CD4-positive, CD25-positive, alpha-beta regulatory T cell (primary cell): Measurements from ENCODE around the gene CUTC. TPM values are rescaled to one million over a fixed set of nuclear protein-coding genes. Genes with fewer than 3 reads are reported as not detected.

Experiments
- ATAC-seq, 2 donors: fragments of 150-1000 bp; cut with Tn5 transposase; one replicate each; pipeline ENCODE4 v1.10.0; 2021; ENCODE audit warnings: low read depth in 2 of 2, moderate number of reproducible peaks in 2 of 2, moderate library complexity in 1 of 2
- DNase-seq, 3 donors: peaks; one replicate each; pipeline versions ENCODE4 v3.0.0 to v3.0.0-alpha.2; 2012 to 2022; ENCODE audit warnings: mixed read lengths in 1 of 3
- H3K27ac ChIP-seq: one replicate; pipeline ENCODE4 v1.7.0; 2013; ENCODE audit warnings: mild to moderate bottlenecking, low read length; ENCODE audit not compliant: insufficient read depth, poor library complexity, severe bottlenecking
- H3K27me3 ChIP-seq: one replicate; pipeline ENCODE4 v1.7.0; 2013; ENCODE audit warnings: low read length; ENCODE audit not compliant: control insufficient read depth, insufficient read depth
- H3K36me3 ChIP-seq: one replicate; pipeline ENCODE4 v1.7.0; 2013; ENCODE audit warnings: mild to moderate bottlenecking, low read length, moderate library complexity; ENCODE audit not compliant: control insufficient read depth, insufficient read depth
- H3K4me1 ChIP-seq: 2 replicates; pipeline ENCODE4 v1.7.0; 2013; ENCODE audit warnings: mild to moderate bottlenecking, low read length; ENCODE audit not compliant: insufficient read depth, control insufficient read depth, poor library complexity, severe bottlenecking
- H3K4me3 ChIP-seq: one replicate; pipeline ENCODE4 v1.7.0; 2013; ENCODE audit warnings: low read depth, mild to moderate bottlenecking, low read length, moderate library complexity
- H3K9me3 ChIP-seq, 2 experiments: 1 replicate in 1 of 2; 2 replicates in 1 of 2; pipeline ENCODE4 v1.7.0; 2013; ENCODE audit warnings: low read length in 2 of 2, mild to moderate bottlenecking in 1 of 2, moderate library complexity in 1 of 2; ENCODE audit not compliant: control insufficient read depth in 2 of 2
- H3K27ac Mint-ChIP-seq, 3 donors: one replicate each; pipeline ENCODE4 v1.8.0; 2020 to 2022; ENCODE audit warnings: mild to moderate bottlenecking in 3 of 3, mixed read lengths in 3 of 3, moderate library complexity in 2 of 3
- H3K27me3 Mint-ChIP-seq: one replicate; pipeline ENCODE4 v1.8.0; 2022; ENCODE audit warnings: mild to moderate bottlenecking, mixed read lengths
- H3K36me3 Mint-ChIP-seq: one replicate; pipeline ENCODE4 v1.8.0; 2020; ENCODE audit warnings: mixed read lengths
- H3K4me1 Mint-ChIP-seq, 4 donors: one replicate each; pipeline ENCODE4 v1.8.0; 2020 to 2022; ENCODE audit warnings: mixed read lengths in 4 of 4, mild to moderate bottlenecking in 1 of 4
- H3K4me3 Mint-ChIP-seq, 4 donors: one replicate each; pipeline ENCODE4 v1.8.0; 2020 to 2022; ENCODE audit warnings: mild to moderate bottlenecking in 4 of 4, mixed read lengths in 4 of 4, moderate library complexity in 3 of 4
- H3K9me3 Mint-ChIP-seq, 7 donors: one replicate each; pipeline ENCODE4 v1.8.0; 2020 to 2022; ENCODE audit warnings: mixed read lengths in 7 of 7, mild to moderate bottlenecking in 3 of 7, moderate library complexity in 2 of 7
- polyA plus RNA-seq, 4 donors: library from polyadenylated mRNA; unstranded; fragments of 300-500 nt; fragmentation: Illumina TruSeq; gene quantifications; one replicate each; pipeline ENCODE4 v1.2.3, GENCODE V29; 2021
- total RNA-seq: library from RNA; stranded (reverse); gene quantifications from one replicate; pipeline ENCODE4 v1.2.3, GENCODE V29; 2022

Gene CUTC
- total RNA-seq (21.8 TPM), polyA plus RNA-seq (10 to 100 TPM; 62.7 to 81.0 (median 76.9) TPM)

GRCh38 chr10:99732033-99732842 lies at the start of gene CUTC, which contains the start of gene COX15:
Gene CUTC, plus strand, starts transcription at chr10:99732234. Its CDS starts 115 bp downstream, at chr10:99732349.
Gene COX15, minus strand, starts transcription at chr10:99732127. Its CDS starts 78 bp downstream, at chr10:99732049.
- Mint-ChIP-seq H3K4me1 (peaks cover 18 to 70% (median 38%) of the 10 kb centered on the region in 4 donors), H3K9me3 (peaks cover 0 to 1% (median 0%) of the 10 kb centered on the region in 7 donors), H3K27me3 (peaks cover 6% of the 10 kb centered on the region), H3K36me3 (peaks cover 20% of the 10 kb centered on the region), H3K27ac (peak within 1 kb of the TSS; percentile 98 to 100 (median 99)), H3K4me3 (peak within 1 kb of the TSS; percentile 96 to 100 (median 100))
- Histone ChIP-seq H3K27me3 (no peaks in the 10 kb centered on the region), H3K4me3 (peak within 1 kb of the TSS; percentile 97), H3K9me3 (no peaks in the 10 kb centered on the region), H3K27ac (peak within 1 kb of the TSS; percentile 88), H3K36me3 (peaks cover 13% of the 10 kb centered on the region), H3K4me1 (peaks cover 33% of the 10 kb centered on the region)
- DNase-seq (peak; percentile 93 to 97 (median 93)), ATAC-seq (peak; percentile 87 to 88)

- peak in 1 of 2 donors; percentile 39 for ATAC-seq
- no peak overlapping the region for H3K27ac Mint-ChIP-seq
These were observed 49.3 kb upstream of the CUTC start for GRCh38 chr10:99682752-99683151.

GRCh38 chr10:99685597-99685967 lies 46.5 kb upstream of the CUTC start:
- DNase-seq = no peak
- Histone ChIP-seq H3K9me3 (no peaks in the 10 kb centered on the region), H3K4me3 (no peak overlapping the region), H3K36me3 (peaks cover 12% of the 10 kb centered on the region), H3K27me3 (no peaks in the 10 kb centered on the region), H3K4me1 (peaks cover 3% of the 10 kb centered on the region), H3K27ac (no peak overlapping the region)
- Mint-ChIP-seq H3K27me3 (no peaks in the 10 kb centered on the region), H3K27ac (no peak overlapping the region), H3K4me1 (peaks cover 0 to 4% (median 0%) of the 10 kb centered on the region in 4 donors), H3K36me3 (peaks cover 21% of the 10 kb centered on the region), H3K9me3 (no peaks in the 10 kb centered on the region), H3K4me3 (no peak overlapping the region)
- peak in 1 of 2 donors; percentile 31 for ATAC-seq

More at GRCh38 chr10:99682752-99683151, 49.3 kb upstream of the CUTC start:
- peak in 1 of 3 donors; percentile 17 for DNase-seq
- no peaks in the 10 kb centered on the region for H3K27me3 ChIP-seq
- Mint-ChIP-seq H3K4me3 (no peak overlapping the region), H3K9me3 (no peaks in the 10 kb centered on the region), H3K4me1 (peaks cover 0 to 5% (median 0%) of the 10 kb centered on the region in 4 donors), H3K36me3 (peaks cover 19% of the 10 kb centered on the region), H3K27me3 (no peaks in the 10 kb centered on the region)
- H3K9me3 ChIP-seq = no peaks in the 10 kb centered on the region
- H3K4me3 ChIP-seq = no peak overlapping the region
- peaks cover 17% of the 10 kb centered on the region for H3K36me3 ChIP-seq
- peaks cover 3% of the 10 kb centered on the region for H3K4me1 ChIP-seq
- no peak overlapping the region for H3K27ac ChIP-seq

- Mint-ChIP-seq H3K4me3 (no peak overlapping the region), H3K4me1 (peaks cover 0 to 4% (median 0%) of the 10 kb centered on the region in 4 donors), H3K9me3 (no peaks in the 10 kb centered on the region), H3K27ac (no peak overlapping the region), H3K27me3 (no peaks in the 10 kb centered on the region), H3K36me3 (peaks cover 39% of the 10 kb centered on the region)
- no peaks in the 10 kb centered on the region for H3K4me1 ChIP-seq
- ATAC-seq (no peak), DNase-seq (no peak)
- no peak overlapping the region for H3K27ac ChIP-seq
- H3K27me3 ChIP-seq = no peaks in the 10 kb centered on the region
- H3K9me3 ChIP-seq = no peaks in the 10 kb centered on the region
- H3K4me3 ChIP-seq = no peak overlapping the region
- H3K36me3 ChIP-seq = peaks cover 13% of the 10 kb centered on the region
These were observed 42.6 kb upstream of the CUTC start for GRCh38 chr10:99689461-99689860.

GRCh38 chr10:99693933-99694583 lies 38.0 kb upstream of the CUTC start:
- Mint-ChIP-seq H3K27me3 (no peaks in the 10 kb centered on the region), H3K4me3 (no peak overlapping the region), H3K9me3 (no peaks in the 10 kb centered on the region), H3K4me1 (no peaks in the 10 kb centered on the region), H3K36me3 (peaks cover 44% of the 10 kb centered on the region), H3K27ac (peak overlapping the region in 1 of 3 donors; percentile 26)
- no peak overlapping the region for H3K4me3 ChIP-seq
- H3K27me3 ChIP-seq = no peaks in the 10 kb centered on the region
- H3K36me3 ChIP-seq = peaks cover 34% of the 10 kb centered on the region
- H3K27ac ChIP-seq = no peak overlapping the region
- ATAC-seq (no peak), DNase-seq (no peak)
- H3K4me1 ChIP-seq = no peaks in the 10 kb centered on the region
- H3K9me3 ChIP-seq = no peaks in the 10 kb centered on the region

- Histone ChIP-seq H3K9me3 (no peaks in the 10 kb centered on the region), H3K27ac (no peak overlapping the region), H3K4me3 (no peak overlapping the region), H3K36me3 (peaks cover 36% of the 10 kb centered on the region), H3K4me1 (no peaks in the 10 kb centered on the region), H3K27me3 (no peaks in the 10 kb centered on the region)
- peak overlapping the region in 1 of 3 donors; percentile 11 for H3K27ac Mint-ChIP-seq
- peaks cover 50% of the 10 kb centered on the region for H3K36me3 Mint-ChIP-seq
- H3K9me3 Mint-ChIP-seq = no peaks in the 10 kb centered on the region
- H3K27me3 Mint-ChIP-seq = no peaks in the 10 kb centered on the region
- no peak for DNase-seq
- no peak for ATAC-seq
- H3K4me3 Mint-ChIP-seq = no peak overlapping the region
- H3K4me1 Mint-ChIP-seq = no peaks in the 10 kb centered on the region
These were observed 36.3 kb upstream of the CUTC start for GRCh38 chr10:99695761-99696160.

- Mint-ChIP-seq H3K9me3 (no peaks in the 10 kb centered on the region), H3K4me1 (no peaks in the 10 kb centered on the region), H3K4me3 (no peak overlapping the region), H3K27me3 (no peaks in the 10 kb centered on the region), H3K27ac (peak overlapping the region in 1 of 3 donors; percentile 16), H3K36me3 (peaks cover 49% of the 10 kb centered on the region)
- no peak overlapping the region for H3K4me3 ChIP-seq
- H3K27me3 ChIP-seq = no peaks in the 10 kb centered on the region
- H3K9me3 ChIP-seq = no peaks in the 10 kb centered on the region
- H3K4me1 ChIP-seq = no peaks in the 10 kb centered on the region
- ATAC-seq = no peak
- H3K36me3 ChIP-seq = peaks cover 38% of the 10 kb centered on the region
- H3K27ac ChIP-seq = no peak overlapping the region
- DNase-seq = peak in 1 of 3 donors; percentile 4
These were observed 33.4 kb upstream of the CUTC start for GRCh38 chr10:99698504-99699080.
